ENCODE results near the gene FOXO4.

DNA sequence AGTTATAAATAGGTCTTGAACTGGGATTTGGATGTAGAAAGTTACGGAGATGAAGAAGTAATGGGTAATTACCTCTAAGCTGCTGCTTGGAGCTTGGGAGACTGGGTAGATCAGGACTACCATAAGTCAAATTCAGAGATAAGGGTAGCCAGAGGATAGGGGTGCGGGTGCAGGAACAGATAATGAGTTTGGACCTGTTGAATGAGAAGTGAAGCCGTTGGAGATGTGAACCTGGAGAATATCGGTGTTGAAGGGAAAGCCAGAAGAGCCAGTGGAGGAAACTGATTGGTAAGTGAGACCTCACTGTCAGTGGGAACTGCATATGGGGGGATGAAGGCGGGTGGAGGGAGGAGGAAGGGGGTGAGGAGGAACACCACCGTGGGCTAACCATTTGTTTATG, 618 bp upstream of the FOXO4 start:
- TF ChIP-seq, protein P1, sequence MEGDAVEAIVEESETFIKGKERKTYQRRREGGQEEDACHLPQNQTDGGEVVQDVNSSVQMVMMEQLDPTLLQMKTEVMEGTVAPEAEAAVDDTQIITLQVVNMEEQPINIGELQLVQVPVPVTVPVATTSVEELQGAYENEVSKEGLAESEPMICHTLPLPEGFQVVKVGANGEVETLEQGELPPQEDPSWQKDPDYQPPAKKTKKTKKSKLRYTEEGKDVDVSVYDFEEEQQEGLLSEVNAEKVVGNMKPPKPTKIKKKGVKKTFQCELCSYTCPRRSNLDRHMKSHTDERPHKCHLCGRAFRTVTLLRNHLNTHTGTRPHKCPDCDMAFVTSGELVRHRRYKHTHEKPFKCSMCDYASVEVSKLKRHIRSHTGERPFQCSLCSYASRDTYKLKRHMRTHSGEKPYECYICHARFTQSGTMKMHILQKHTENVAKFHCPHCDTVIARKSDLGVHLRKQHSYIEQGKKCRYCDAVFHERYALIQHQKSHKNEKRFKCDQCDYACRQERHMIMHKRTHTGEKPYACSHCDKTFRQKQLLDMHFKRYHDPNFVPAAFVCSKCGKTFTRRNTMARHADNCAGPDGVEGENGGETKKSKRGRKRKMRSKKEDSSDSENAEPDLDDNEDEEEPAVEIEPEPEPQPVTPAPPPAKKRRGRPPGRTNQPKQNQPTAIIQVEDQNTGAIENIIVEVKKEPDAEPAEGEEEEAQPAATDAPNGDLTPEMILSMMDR (conservative IDR thresholded peaks at IDR 0.05), result no peak
- TF ChIP-seq EZH2 (IDR thresholded peaks at IDR 0.05; ENCODE audit: low read depth), result no peak

Measured in PC-9 (cell line).